Esophagus squamous epithelium (tissue), 4 donors: ENCODE data around the gene POU2F2.

Source experiments
- CTCF ChIP-seq, 6 experiments: fragments of 450-650 bp in 4 of 6; fragments of 200-600 bp in 2 of 6; sonication (generic) in 2 of 6; IDR thresholded peaks; one replicate each; pipeline ENCODE4 v1.5.1; 2016 to 2019; ENCODE audit warnings: antibody characterized with exemption in 6 of 6, mild to moderate bottlenecking in 4 of 6, moderate library complexity in 4 of 6
- POLR2A ChIP-seq, 4 donors: fragments of 450-650 bp; IDR thresholded peaks; one replicate each; pipeline ENCODE4 v1.6.1; 2017; ENCODE audit warnings: antibody characterized with exemption in 4 of 4, mild to moderate bottlenecking in 4 of 4, moderate library complexity in 3 of 4

GRCh38 chr19:42177686-42178019, 45.4 kb upstream of the POU2F2 start:
- no peak for TF ChIP-seq CTCF (IDR thresholded peaks at IDR 0.05)
- no peak for TF ChIP-seq POLR2A (IDR thresholded peaks at IDR 0.05)
